Stimulated activated memory B cell treated with anti-CD40 and anti-IgM and Interleukin-4, amounts not matched to agents 10 μg/mL and 1 μg/mL and 100 μg/mL, for 72 hours (primary cell): ENCODE data around the gene AGA.

Experiments used
- ATAC-seq: fragments of 150-1000 bp; cut with Tn5 transposase; 2 replicates; pipeline ENCODE4 v1.10.0; 2021
- H3K27ac Mint-ChIP-seq: one replicate; pipeline ENCODE4 v1.8.0; 2022; ENCODE audit warnings: mild to moderate bottlenecking, mixed read lengths
- H3K27me3 Mint-ChIP-seq: one replicate; pipeline ENCODE4 v1.8.0; 2022; ENCODE audit warnings: mixed read lengths
- H3K36me3 Mint-ChIP-seq: one replicate; pipeline ENCODE4 v1.8.0; 2022; ENCODE audit warnings: mixed read lengths
- H3K4me1 Mint-ChIP-seq: one replicate; pipeline ENCODE4 v1.8.0; 2022; ENCODE audit warnings: mixed read lengths
- H3K4me3 Mint-ChIP-seq: one replicate; pipeline ENCODE4 v1.8.0; 2022; ENCODE audit warnings: mild to moderate bottlenecking, moderate library complexity, mixed read lengths
- H3K9me3 Mint-ChIP-seq: one replicate; pipeline ENCODE4 v1.8.0; 2022; ENCODE audit warnings: mixed read lengths

The AGA gene

GRCh38 chr4:177413076-177413475 lies 29.2 kb downstream of the AGA start:
- Mint-ChIP-seq H3K27me3 (no peaks in the 10 kb centered on the region), H3K4me1 (no peaks in the 10 kb centered on the region), H3K36me3 (no peaks in the 10 kb centered on the region), H3K27ac (no peak overlapping the region), H3K9me3 (peaks cover 2% of the 10 kb centered on the region), H3K4me3 (no peak overlapping the region)
- ATAC-seq: no peak

- no peak for ATAC-seq
- Mint-ChIP-seq H3K27me3 (no peaks in the 10 kb centered on the region), H3K9me3 (peaks cover 2% of the 10 kb centered on the region), H3K27ac (no peak overlapping the region), H3K36me3 (no peaks in the 10 kb centered on the region), H3K4me3 (no peak overlapping the region), H3K4me1 (no peaks in the 10 kb centered on the region)
These were observed 30.2 kb downstream of the AGA start for GRCh38 chr4:177411996-177412395.

- ATAC-seq: no peak
- Mint-ChIP-seq H3K27ac (no peak overlapping the region), H3K36me3 (no peaks in the 10 kb centered on the region), H3K27me3 (no peaks in the 10 kb centered on the region), H3K4me1 (no peaks in the 10 kb centered on the region), H3K9me3 (no peaks in the 10 kb centered on the region), H3K4me3 (no peak overlapping the region)
These were observed 31.7 kb downstream of the AGA start for GRCh38 chr4:177410566-177410965.

GRCh38 chr4:177408023-177408422 lies 34.2 kb downstream of the AGA start:
- no peaks in the 10 kb centered on the region for H3K27me3 Mint-ChIP-seq
- no peak for ATAC-seq
- H3K36me3 Mint-ChIP-seq: no peaks in the 10 kb centered on the region
- no peaks in the 10 kb centered on the region for H3K4me1 Mint-ChIP-seq
- H3K4me3 Mint-ChIP-seq: no peak overlapping the region
- H3K27ac Mint-ChIP-seq: no peak overlapping the region
- no peaks in the 10 kb centered on the region for H3K9me3 Mint-ChIP-seq

GRCh38 chr4:177405508-177405907 lies 36.7 kb downstream of the AGA start:
- Mint-ChIP-seq H3K27ac (no peak overlapping the region), H3K4me3 (no peak overlapping the region), H3K9me3 (no peaks in the 10 kb centered on the region), H3K27me3 (peaks cover 6% of the 10 kb centered on the region), H3K36me3 (no peaks in the 10 kb centered on the region), H3K4me1 (no peaks in the 10 kb centered on the region)
- no peak for ATAC-seq

GRCh38 chr4:177404986-177405385 lies 37.3 kb downstream of the AGA start:
- H3K4me3 Mint-ChIP-seq: no peak overlapping the region
- peaks cover 12% of the 10 kb centered on the region for H3K27me3 Mint-ChIP-seq
- no peaks in the 10 kb centered on the region for H3K36me3 Mint-ChIP-seq
- no peak overlapping the region for H3K27ac Mint-ChIP-seq
- H3K4me1 Mint-ChIP-seq: no peaks in the 10 kb centered on the region
- H3K9me3 Mint-ChIP-seq: no peaks in the 10 kb centered on the region
- no peak for ATAC-seq

- Mint-ChIP-seq H3K27me3 (peaks cover 13% of the 10 kb centered on the region), H3K4me3 (no peak overlapping the region), H3K27ac (no peak overlapping the region), H3K4me1 (no peaks in the 10 kb centered on the region), H3K36me3 (no peaks in the 10 kb centered on the region), H3K9me3 (no peaks in the 10 kb centered on the region)
- no peak for ATAC-seq
These were observed 37.9 kb downstream of the AGA start for GRCh38 chr4:177404342-177404741.

- Mint-ChIP-seq H3K4me1 (no peaks in the 10 kb centered on the region), H3K36me3 (no peaks in the 10 kb centered on the region), H3K9me3 (no peaks in the 10 kb centered on the region), H3K4me3 (no peak overlapping the region), H3K27ac (no peak overlapping the region), H3K27me3 (peaks cover 18% of the 10 kb centered on the region)
- ATAC-seq: no peak
These were observed 38.5 kb downstream of the AGA start for GRCh38 chr4:177403746-177404145.

GRCh38 chr4:177401658-177402273 lies 40.5 kb downstream of the AGA start:
- ATAC-seq: no peak
- no peaks in the 10 kb centered on the region for H3K4me1 Mint-ChIP-seq
- H3K4me3 Mint-ChIP-seq: no peak overlapping the region

GRCh38 chr4:177400030-177400429 lies 42.2 kb downstream of the AGA start:
- H3K36me3 Mint-ChIP-seq: no peaks in the 10 kb centered on the region
- peaks cover 25% of the 10 kb centered on the region for H3K27me3 Mint-ChIP-seq
- no peak for ATAC-seq
- H3K4me3 Mint-ChIP-seq: no peak overlapping the region
- no peaks in the 10 kb centered on the region for H3K4me1 Mint-ChIP-seq
- H3K9me3 Mint-ChIP-seq: peaks cover 3% of the 10 kb centered on the region
- H3K27ac Mint-ChIP-seq: no peak overlapping the region

More at GRCh38 chr4:177401658-177402273, 40.5 kb downstream of the AGA start:
- H3K27ac Mint-ChIP-seq: no peak overlapping the region
- H3K36me3 Mint-ChIP-seq: no peaks in the 10 kb centered on the region
- H3K27me3 Mint-ChIP-seq: peaks cover 25% of the 10 kb centered on the region
- H3K9me3 Mint-ChIP-seq: peaks cover 3% of the 10 kb centered on the region

- peaks cover 36% of the 10 kb centered on the region for H3K27me3 Mint-ChIP-seq
- no peak for ATAC-seq
These were observed 45.9 kb downstream of the AGA start for GRCh38 chr4:177396352-177396751.

GRCh38 chr4:177393236-177393635 lies 49.0 kb downstream of the AGA start:
- no peak for ATAC-seq
- H3K27ac Mint-ChIP-seq: no peak overlapping the region
- no peak overlapping the region for H3K4me3 Mint-ChIP-seq
- H3K27me3 Mint-ChIP-seq: peaks cover 22% of the 10 kb centered on the region
- H3K9me3 Mint-ChIP-seq: peaks cover 3% of the 10 kb centered on the region
- no peaks in the 10 kb centered on the region for H3K36me3 Mint-ChIP-seq
- H3K4me1 Mint-ChIP-seq: no peaks in the 10 kb centered on the region

More at GRCh38 chr4:177396352-177396751, 45.9 kb downstream of the AGA start:
- no peaks in the 10 kb centered on the region for H3K4me1 Mint-ChIP-seq
- no peak overlapping the region for H3K27ac Mint-ChIP-seq
- H3K9me3 Mint-ChIP-seq: peaks cover 3% of the 10 kb centered on the region
- no peaks in the 10 kb centered on the region for H3K36me3 Mint-ChIP-seq
- H3K4me3 Mint-ChIP-seq: no peak overlapping the region

GRCh38 chr4:177391953-177392352 lies 50.3 kb downstream of the AGA start:
- no peaks in the 10 kb centered on the region for H3K9me3 Mint-ChIP-seq
- no peak for ATAC-seq
- H3K4me3 Mint-ChIP-seq: no peak overlapping the region
- no peaks in the 10 kb centered on the region for H3K4me1 Mint-ChIP-seq
- no peak overlapping the region for H3K27ac Mint-ChIP-seq
- peaks cover 20% of the 10 kb centered on the region for H3K27me3 Mint-ChIP-seq
- no peaks in the 10 kb centered on the region for H3K36me3 Mint-ChIP-seq

GRCh38 chr4:177391287-177391686 lies 51.0 kb downstream of the AGA start:
- no peaks in the 10 kb centered on the region for H3K9me3 Mint-ChIP-seq
- peaks cover 20% of the 10 kb centered on the region for H3K27me3 Mint-ChIP-seq
- no peaks in the 10 kb centered on the region for H3K36me3 Mint-ChIP-seq
- ATAC-seq: no peak
- H3K4me1 Mint-ChIP-seq: no peaks in the 10 kb centered on the region
- no peak overlapping the region for H3K4me3 Mint-ChIP-seq
- H3K27ac Mint-ChIP-seq: no peak overlapping the region

GRCh38 chr4:177386278-177386815 lies 55.9 kb downstream of the AGA start:
- Mint-ChIP-seq H3K4me3 (no peak overlapping the region), H3K27ac (no peak overlapping the region), H3K27me3 (peaks cover 25% of the 10 kb centered on the region), H3K36me3 (no peaks in the 10 kb centered on the region), H3K9me3 (no peaks in the 10 kb centered on the region), H3K4me1 (no peaks in the 10 kb centered on the region)
- ATAC-seq: no peak

GRCh38 chr4:177385576-177386277 lies 56.5 kb downstream of the AGA start:
- Mint-ChIP-seq H3K4me1 (no peaks in the 10 kb centered on the region), H3K36me3 (no peaks in the 10 kb centered on the region), H3K4me3 (no peak overlapping the region), H3K27ac (no peak overlapping the region), H3K27me3 (peaks cover 24% of the 10 kb centered on the region), H3K9me3 (no peaks in the 10 kb centered on the region)
- ATAC-seq: no peak
